ENCODE data around the gene KISS1R.
"Not testable (repeated sequence)": the region's sequence is repeated elsewhere in the genome, so short reads cannot be mapped to it uniquely, and the experiment has no call there.

The KISS1R gene

DNA sequence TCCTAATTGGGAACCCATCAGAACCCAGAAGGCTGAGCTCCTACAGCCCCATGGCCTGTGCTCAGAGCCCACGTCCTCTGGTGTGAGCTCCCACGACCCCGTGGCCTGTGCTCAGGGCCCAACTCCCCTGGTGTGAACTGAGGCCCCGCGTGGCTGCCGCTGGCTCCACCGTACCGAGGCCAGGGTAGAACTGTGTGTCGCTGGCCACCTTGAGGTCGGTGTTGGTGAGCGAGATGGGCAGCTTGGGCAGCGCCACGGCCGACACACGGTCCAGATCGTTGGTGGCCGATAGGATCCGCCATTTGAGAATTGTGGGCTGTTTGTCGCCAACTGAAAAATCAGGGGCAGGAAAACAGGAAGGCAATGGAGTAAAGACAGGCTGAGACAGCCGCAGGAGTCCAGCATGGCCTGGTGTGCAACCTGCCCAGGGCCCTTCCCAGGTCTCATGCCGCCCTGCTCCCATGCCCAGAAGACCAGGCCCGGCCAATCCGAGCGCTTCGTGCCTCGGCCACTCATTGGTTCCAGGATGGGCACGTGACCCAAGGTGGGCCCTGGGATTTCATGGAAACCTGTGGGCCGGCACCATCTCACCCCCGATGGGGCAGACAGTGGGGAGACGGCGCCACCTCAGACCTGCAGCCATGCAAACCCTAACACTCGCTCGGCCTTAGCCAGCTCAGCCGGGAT lies 35.6 kb upstream of the KISS1R start:
- DNase-seq (ENCODE audit: low read depth) = no peak

DNA sequence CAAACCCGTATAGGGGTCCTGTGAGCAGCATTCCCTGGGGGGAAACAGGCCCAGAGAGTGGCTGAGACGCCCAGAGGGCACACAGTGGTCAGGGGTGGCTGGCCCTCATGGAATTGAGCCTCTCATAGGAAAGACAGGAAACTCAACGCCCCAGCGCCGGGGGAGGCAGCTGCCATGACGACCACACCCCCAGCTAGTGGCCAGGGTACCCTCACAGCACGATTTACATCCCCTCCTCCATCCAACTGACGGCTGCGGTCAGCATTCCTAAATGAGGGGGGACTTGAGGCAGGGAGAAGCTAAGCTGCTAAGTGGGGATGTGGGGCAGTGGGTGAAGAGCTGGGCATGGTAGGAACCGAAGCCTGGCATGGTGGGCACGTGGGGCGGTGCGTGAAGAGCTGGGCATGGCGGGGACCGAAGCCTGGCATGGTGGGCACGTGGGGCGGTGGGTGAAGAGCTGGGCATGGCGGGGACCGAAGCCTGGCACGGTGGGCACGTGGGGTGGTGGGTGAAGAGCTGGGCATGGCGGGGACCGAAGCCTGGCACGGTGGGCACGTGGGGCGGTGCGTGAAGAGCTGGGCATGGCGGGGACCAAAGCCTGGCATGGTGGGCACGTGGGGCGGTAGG lies 34.1 kb upstream of the KISS1R start:
- no peak for DNase-seq (ENCODE audit: low read depth)

DNA sequence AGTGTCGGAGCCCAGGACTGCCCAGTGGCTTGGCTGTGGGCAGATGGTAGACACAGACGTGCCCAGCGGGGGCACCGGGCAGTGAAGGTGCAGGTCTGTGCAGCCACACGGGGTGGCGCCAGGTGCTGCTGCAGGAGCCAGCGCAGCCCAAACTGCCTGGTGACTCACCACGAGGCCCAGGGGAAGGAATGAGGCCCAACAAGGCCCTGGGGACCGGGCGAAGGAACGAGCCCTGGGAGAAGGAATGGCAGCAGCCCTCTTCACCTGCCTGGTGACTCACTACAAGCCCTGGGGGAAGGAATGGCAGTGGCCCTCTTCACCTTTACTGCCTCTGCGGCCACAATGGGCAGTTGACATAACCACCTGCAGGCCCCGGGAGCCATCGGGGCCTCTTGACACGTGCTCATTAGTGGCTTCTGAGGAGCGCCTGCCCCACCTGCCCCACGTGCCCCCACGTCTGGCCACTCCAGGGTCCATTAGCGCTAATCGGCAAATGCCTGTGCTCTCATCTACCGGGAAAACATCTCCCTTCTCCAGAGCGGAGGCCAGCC lies 33.4 kb upstream of the KISS1R start:
- no peak for DNase-seq (ENCODE audit: low read depth)

DNA sequence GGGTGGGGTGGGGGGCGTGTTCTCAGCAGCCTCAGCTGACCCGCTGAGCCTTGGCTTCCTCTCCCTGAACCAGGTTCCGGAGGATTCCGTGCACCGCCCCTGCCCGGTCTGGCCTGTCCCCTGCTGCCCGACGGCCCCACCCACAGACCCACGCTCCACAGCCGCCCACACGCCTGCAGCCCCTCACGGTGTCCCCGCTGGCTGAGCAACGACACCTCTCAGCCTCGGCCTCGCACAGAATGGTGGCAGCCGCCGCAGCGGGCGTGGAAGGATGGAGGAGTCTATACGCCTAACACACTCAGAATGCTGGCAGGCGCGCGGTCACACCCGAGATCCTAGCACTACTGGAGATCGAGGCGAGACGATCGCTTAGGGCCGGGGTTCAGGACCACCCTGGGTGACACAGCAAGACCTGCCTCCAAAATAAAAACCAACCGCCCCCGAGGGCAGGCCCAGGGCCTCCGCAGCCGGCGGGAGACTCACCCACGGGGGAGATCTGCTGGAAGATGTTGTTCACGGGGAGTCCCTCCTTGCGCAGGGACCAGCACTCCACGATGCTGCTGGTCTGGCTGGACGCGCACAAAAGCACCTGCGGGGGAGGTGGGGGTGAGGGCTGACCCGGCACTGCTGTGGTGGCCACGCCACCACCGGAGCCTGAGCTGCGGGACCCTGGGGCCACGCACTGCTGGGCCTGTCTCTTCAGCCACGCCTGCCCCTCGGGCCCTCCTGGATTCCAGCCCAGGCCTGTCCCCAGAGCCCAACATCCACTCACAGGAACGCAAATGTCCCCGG lies 32.5 kb upstream of the KISS1R start:
- no peak for DNase-seq (ENCODE audit: low read depth)

DNA sequence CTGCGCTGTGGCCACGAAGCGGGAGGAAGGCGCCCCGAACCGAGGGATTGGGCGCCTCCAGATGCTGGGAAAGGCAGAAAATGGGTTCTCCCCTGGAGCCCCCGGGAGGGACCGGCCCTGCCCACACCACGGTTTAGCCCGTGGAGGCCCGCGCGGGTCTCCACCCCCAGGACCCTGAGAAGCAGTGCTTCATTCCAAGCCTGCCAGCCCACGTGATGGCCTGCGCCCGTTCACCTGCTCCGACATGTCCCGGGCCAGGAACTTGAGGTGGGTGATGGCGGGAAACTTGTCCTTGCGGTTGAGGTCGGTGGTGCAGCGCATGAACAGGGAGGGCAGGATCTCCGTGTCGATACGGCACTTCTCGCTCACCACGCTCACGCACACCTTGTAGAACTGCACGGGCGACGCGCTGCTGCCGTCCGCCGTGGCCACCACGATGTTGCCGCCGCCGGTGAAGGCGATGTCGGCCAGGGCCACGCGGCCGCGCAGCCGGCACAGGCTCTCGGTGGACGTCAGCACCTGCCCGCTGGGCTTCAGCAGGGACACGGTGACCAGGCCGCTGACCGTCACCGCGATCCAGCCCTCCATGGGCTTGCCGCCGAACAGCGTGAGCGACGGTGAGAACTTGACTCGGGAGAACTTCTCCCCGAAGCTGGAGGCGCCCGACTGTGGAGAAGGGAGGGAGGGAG lies 31.5 kb upstream of the KISS1R start:
- DNase-seq (ENCODE audit: low read depth) = no peak

DNA sequence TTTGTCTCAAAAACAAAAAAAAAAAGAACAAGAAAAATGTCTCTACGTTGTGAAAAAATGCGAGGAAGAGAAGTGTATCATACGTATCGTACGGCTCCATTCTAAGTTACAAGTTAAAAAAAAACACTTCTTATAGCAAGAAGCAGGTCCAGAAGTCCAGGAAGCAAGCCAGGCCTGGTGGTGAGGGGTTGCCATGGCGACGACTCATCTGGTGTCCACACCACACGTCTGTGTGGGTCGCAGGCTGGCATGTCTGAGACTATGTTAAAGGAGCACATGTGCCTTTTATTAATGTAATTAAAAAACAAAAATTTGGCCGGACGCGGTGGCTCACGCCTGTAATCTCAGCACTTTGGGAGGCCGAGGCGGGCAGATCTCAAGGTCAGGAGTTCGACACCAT lies 30.1 kb upstream of the KISS1R start:
- no peak for DNase-seq (ENCODE audit: low read depth)

DNA sequence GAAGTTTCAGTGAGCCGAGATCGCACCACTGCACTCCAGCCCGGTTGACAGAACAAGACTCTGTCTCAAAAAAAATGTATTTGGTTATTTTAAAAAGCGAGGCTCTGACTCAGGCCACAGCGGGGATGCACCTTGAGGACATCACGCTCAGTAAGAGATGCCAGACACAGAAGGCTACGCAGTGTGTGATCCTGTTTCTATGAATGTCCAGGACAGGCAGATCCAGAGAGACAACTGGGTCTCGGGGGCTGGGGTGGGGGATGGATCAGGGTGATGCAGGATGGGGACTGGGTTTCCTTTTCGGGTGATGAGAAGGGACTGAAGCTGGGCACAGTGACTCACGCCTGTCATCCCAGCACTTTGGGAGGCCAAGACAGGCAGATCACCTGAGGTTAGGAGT lies 29.5 kb upstream of the KISS1R start:
- no peak for DNase-seq (ENCODE audit: low read depth)

DNA sequence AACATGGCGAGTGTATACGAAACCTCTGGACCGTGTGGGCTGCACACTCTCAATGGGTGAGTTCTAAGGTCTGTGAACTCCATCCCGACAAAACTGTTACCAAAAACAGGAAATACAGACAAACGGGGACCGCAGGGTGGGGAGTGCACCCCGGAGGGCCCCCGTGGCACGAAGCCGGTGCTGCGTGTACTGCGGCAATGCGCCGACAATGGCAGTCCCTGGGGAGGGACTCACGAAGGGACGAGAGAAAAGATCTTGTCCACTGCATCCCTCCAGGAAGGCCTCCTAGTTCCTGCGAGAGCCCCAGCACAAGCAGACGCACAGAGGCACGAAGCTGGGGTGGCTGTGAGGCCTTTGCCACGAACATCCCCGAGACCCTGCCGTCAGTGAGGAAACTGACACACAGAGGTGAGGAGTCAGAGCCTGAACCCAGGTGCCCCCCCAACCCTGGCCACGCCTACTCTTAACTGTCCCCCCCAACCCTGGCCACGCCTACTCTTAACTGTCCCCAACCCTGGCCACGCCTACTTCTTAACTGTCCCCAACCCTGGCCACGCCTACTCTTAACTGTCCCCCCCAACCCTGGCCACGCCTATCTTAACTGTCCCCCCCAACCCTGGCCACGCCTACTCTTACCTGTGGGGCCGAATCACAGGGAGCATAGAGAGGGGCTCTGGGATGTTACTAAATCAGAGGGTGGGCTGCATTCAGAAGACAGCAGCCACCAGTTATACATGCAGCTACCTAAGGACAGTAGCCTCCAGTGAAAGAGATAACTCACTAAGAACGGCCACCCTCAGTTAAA lies 28.4 kb upstream of the KISS1R start:
- no peak for DNase-seq (ENCODE audit: low read depth)

DNA sequence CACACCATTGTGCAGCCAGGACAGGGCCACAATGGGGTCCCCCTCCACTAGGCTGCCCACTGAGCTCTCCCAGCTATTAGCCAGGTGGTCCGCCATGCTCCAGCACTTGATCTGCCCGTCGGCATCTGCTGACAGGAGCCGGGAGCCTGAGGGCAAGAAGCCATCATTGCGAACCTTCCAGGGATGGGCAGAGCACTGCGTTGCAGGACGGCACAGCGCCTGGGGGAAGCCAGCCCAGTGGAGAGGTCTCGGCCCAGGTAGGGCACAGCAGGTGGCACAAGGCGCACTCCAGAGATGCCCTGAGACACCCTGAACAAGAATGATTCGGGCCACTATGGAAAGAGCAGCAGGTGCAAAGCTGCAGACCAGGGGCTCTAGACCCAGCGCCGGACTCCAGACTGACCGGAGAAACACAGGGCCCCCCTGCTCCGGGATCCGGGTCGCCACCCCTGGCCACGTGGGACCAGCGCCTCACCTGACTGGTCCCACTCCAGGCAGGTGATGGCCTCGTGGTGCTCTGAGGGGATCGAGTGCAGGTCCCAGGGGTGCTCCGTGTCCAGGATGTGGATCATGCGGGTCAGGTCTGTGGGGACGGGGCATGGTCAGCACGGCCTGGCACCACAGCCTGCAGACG lies 27.4 kb upstream of the KISS1R start:
- DNase-seq (ENCODE audit: low read depth) = no peak

DNA sequence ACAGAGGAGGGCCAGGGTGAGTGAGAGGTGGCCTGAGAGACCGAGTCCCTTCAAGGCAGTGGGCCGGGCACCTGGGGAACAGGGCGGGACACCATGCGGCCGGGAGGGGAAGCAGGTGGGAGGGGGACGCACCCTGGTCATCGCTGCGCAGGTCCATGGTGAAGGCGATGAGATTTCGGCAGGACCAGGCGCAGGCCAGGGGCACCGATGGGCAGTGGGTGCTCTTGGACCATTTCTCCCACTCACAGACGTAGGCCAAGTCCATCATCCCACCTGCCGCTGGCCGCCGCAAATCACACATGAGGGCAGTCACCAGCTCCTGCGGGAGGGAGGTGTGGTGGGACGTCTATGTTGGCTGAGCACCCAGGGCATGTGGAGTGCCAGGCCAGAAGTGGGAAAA lies 26.3 kb upstream of the KISS1R start:
- no peak for DNase-seq (ENCODE audit: low read depth)

DNA sequence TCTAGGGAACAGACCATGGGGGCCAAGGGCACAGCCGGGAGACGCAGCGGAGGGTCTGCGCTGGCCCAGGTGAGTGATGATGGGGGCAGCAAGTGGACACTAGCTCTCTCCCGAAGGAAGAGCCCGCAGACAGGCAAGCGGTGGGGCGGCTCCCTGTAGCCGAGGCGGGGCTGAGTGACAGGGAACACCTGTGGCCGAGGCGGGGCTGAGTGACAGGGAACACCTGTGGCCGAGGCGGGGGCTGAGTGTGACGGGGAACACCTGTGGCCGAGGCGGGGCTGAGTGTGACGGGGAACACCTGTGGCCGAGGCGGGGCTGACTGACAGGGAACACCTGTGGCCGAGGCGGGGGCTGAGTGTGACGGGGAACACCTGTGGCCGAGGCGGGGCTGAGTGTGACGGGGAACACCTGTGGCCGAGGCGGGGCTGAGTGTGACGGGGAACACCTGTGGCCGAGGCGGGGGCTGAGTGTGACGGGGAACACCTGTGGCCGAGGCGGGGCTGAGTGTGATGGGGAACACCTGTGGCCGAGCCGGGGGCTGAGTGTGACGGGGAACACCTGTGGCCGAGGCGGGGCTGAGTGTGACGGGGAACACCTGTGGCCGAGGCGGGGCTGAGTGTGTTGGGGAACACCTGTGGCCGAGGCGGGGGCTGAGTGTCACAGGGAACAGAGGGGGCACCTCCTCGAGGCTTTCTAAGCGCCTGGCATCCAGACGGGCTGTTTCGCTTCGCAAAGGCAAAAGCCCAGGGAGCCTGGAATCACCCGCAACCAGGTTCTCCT lies 25.5 kb upstream of the KISS1R start:
- not testable (repeated sequence) for DNase-seq (ENCODE audit: low read depth)

DNA sequence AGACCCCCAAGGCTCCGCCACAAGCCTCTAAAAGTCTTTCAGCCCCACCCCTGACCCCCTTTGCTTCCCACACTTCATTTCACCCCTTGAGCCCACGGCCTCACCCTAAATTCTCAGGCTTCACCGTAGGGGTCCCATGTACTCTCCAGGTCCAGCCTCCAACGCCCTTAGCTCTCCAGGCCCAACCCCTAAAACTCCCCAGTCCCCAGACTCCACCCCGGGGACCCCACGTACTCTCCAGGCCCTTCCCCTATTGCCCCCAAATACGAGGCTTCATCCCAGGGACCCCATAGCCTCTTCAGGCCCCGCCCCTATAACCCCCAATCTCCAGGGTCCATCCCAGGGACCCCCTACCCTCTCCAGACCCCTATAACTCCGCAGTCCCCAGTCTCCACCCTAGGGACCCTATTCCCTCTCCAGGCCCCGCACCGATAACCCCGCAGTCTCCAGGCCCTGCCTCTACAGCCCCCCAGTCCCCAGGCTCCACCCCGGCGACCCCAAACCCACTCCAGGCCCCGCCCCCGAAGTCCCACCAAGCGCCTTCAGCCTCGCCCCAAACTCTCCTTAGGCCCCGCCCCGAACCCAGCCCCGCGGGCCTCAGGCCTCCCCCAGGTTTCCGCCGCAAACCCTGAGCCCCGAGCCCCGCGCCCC lies 24.8 kb upstream of the KISS1R start:
- no peak for DNase-seq (ENCODE audit: low read depth)

DNA sequence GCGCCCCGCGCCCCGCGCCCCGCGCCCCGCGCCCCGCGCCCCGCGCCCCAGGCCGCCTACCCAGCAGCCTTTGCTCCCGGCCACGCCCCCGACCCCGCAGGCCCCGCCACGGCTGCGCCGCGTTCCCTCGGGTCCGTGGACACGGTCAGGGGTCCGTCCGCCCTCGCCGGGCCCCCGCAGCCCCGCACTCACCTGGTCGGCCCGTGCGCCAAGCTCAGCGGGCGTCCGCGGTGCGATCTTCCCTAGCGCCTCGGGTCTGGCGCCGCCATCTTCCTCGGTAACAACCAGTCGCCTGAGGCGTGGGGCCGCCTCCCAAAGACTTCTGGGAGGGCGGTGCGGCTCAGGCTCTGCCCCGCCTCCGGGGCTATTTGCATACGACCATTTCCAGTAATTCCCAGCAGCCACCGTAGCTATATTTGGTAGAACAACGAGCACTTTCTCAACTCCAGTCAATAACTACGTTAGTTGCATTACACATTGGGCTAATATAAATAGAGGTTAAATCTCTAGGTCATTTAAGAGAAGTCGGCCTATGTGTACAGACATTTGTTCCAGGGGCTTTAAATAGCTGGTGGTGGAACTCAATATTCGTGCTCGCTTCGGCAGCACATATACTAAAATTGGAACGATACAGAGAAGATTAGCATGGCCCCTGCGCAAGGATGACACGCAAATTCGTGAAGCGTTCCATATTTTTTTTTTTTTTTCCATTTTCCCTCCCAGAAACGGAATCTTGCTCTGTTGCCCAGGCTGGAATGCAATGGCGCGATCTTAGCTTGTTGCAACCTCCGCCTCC lies 24.0 kb upstream of the KISS1R start, which contains the start of the genes MED16 and RNU6-9:
MED16 (minus strand) TSS at position 294 of the 796 bp plus-strand sequence. CDS start 2,056 bp downstream, outside the sequence.
RNU6-9 (plus strand) TSS at position 591 of the 796 bp plus-strand sequence.
- DNase-seq (ENCODE audit: low read depth) = peak; percentile 87

DNA sequence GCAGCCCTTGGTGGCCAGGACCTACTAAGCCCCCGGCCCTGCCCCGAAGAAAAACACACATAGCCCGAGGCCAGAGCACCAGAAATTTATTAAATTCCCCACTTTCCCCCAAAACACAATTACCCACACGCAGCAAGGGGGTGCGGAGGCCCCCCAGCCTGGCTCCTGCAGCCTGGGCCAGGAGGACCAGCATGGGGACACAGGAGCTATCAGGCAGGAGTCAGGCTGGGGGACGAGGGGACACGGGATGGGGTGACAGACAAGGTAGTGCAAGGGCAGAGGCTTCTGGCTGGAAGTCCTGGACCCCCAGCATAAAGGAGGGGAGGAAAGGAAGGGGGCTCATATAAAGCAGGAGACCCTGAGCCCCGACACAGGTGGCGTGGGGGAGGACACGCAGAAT lies 20.7 kb upstream of the KISS1R start:
- no peak for DNase-seq (ENCODE audit: low read depth)

DNA sequence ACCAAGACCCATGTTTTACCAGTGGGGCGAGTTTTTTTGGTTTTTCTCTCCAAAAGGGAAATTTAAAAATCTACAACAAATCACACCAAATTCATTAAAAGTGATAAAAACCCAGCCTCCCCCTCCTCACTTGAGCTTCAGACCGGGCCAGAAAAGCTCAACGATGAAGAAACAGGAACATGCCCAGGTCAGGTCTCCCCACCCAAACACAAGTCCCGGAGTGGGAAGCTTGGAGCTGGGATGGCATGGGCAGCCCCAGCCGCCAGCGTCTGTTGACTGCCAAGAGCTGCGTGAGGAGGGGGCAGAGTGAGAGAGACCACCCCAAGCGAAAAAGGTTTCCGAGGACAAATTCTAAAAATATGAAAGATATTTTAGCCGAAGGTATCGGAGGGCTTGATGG lies 20.1 kb upstream of the KISS1R start:
- DNase-seq (ENCODE audit: low read depth) = no peak

DNA sequence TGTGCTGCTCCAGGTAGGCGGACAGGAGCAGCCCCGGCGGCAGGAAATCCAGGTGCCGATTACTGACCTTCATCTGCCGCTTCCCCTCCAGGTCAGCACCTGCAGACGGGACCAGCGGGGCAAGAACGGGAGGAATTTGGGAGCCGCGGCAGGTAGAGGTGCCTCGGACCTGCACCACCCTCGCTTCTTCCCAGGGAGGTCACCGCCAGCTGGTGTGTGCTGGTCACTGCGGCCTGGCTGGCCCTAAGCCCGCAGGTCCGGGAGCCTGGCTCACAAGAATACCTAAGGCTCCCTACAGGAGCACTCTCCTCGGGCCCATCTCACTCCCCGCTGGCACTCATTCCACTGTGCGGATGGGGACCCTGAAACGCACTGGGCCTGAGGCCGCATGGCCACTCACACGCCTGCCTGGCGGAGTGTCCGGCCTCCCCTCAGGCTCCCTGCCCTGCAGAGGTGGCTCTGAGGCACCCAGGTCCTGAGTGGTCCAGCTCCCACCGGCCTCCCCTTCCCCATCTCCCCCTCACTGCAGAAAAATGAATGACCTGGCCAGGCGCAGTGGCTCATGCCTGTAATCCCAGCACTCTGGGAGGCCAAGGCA lies 19.6 kb upstream of the KISS1R start:
- DNase-seq (ENCODE audit: low read depth) = no peak

DNA sequence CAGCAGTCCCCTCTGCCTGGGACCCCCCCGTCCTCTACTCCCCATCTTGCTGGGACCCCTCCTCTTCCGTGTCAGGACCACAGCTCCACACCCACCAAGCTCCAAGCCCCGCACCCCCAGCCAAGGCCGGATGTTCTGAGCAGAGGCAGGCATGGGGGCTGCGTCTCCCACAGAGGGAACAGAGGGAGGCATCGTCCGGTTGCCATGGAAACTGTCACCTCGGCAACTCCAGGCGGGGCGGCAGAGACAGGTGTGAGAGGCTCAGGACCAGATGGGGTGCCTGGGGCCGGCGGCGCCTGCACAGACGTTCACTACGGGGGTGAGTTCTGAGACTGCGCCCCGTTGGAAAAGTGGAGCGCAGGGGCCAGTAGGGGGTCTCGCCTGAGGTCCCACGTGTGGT lies 18.5 kb upstream of the KISS1R start:
- no peak for DNase-seq (ENCODE audit: low read depth)

DNA sequence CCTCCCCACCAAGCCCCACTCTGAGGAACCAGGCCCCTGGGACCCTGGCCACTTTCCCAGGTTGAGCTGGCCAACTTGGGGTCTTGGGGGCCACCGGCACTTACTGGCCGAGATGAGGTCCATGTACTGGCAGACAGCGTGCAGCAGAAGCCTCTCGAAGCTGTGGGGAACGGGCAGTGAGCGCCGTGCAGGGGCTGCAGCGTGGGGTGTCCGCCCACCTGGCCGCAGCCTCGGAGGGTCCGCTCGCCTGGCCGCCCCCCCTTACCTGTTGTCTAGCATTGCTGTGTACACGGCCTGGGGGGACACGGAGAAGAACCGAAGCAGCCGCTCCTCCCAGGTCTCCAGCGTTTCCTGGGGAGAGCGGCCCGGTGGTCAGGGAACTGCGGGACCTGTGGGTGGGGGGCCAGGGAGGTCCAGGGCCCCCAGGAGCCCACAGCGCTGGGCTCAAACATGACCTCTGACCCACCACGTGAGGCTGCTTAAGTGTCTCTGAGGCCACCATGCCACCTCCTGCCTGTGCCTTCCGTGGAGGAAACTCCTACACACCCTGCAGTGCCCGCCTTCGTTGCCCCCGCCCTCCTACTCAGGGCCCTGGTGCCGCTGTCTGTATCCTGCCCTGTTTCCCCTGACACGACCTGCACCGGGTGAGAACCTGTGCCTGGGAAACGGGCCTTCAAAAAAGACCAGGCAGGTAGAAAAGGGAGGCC lies 17.6 kb upstream of the KISS1R start:
- no peak for DNase-seq (ENCODE audit: low read depth)

Measured in stimulated activated CD4-positive, alpha-beta T cell treated with anti-CD3 and anti-CD28 coated beads, Interleukin-2, amount 100 ng/mL, for 4 hours (primary cell).